ENCODE data around the gene AMOT.

GRCh38 chrX:112779139-112779538, 61.5 kb downstream of the AMOT start:
- TF ChIP-seq CTCF (IDR thresholded peaks at IDR 0.05; ENCODE audit: poor library complexity): no peak
- TF ChIP-seq EZH2 (IDR thresholded peaks at IDR 0.05; ENCODE audit: borderline replicate concordance): no peak
- no peak for TF ChIP-seq EZH2phosphoT487 (IDR thresholded peaks at IDR 0.05; ENCODE audit: low read depth, severe bottlenecking, unreplicated experiment)
